ENCODE measurements around the gene HCRTR2.
"Not testable (repeated sequence)": the region's sequence is repeated elsewhere in the genome, so short reads cannot be mapped to it uniquely, and the experiment has no call there.

Gene HCRTR2

DNA sequence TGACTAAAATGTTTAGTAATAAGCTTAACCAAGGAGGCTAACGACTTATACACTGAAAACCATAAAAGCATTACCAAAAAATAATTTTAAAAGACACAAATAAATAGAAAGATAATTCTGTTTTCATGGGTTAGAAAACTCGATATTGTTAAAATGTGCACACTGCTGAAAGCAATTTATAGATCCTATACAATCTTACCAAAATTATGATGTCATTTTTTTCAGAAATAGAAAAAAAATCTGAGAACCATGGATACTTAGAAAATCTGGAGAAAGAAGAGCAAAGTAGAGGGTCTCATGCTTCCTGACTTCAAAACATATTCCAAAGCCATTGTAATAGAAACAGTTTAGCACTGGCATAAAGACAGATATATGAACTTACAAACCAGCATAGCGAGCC is 46.6 kb downstream of the HCRTR2 start:
- DNase-seq (ENCODE audit: low read depth), result no peak

DNA sequence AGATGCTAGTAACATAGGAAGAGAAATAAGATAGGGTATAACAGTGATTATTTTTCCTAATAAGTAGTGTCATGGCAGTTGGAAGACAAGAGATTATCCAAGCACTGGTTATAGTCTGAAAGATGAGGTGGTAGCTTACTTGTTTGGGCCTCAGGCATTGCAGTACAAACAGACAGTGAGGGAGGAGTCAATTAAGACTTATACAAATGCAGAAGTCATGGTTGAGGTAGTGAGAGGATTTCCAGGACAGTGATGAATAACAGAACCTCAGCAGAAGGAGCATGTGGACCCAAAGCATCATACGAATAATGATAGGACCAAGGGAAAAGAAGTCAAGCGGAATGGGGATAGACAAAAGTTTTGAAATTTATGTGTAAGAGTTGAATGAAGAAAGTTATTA is 53.5 kb downstream of the HCRTR2 start:
- no peak for DNase-seq (ENCODE audit: low read depth)

DNA sequence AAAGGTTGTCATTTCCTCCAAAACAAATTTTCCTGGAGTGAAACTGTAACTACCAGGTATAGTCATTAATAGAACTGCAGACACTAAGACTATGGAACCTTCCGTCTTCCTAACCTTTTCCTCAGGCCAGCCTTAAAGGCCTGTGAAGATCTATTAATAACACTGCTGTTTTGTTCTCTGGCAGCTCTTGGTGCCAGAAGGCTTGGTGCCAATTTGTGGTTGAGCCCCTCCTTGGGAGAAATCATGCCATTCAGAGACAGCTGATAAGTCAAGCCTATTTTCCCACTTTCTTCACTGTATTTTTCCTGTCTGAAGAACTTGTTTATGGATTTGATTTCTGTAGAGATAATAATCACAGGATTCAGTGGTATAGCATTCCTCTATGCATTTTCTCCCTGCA is 64.8 kb downstream of the HCRTR2 start:
- no peak for DNase-seq (ENCODE audit: low read depth)

DNA sequence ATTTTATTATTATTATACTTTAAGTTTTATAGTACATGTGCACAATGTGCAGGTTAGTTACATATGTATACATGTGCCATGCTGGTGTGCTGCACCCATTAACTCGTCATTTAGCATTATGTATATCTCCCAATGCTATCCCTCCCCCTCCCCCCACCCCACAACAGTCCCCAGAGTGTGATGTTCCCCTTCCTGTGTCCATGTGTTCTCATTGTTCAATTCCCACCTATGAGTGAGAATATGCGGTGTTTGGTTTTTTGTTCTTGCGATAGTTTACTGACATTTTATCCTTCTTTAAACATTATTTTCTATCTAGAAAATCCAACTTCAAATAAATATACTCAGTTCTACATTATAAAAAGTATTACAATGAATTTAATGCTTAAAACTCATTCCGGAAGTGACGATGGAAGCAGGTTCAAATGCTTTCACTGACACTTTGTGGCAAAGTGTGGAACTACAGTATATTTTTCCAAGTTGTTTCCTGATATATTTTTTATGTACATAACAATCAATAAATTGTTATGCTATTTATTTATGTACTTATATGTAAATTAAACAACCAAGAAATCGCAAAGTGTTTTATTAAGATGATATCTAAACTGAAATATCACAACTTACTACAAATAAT is 66.8 kb downstream of the HCRTR2 start:
- not testable (repeated sequence) for DNase-seq (ENCODE audit: low read depth)

DNA sequence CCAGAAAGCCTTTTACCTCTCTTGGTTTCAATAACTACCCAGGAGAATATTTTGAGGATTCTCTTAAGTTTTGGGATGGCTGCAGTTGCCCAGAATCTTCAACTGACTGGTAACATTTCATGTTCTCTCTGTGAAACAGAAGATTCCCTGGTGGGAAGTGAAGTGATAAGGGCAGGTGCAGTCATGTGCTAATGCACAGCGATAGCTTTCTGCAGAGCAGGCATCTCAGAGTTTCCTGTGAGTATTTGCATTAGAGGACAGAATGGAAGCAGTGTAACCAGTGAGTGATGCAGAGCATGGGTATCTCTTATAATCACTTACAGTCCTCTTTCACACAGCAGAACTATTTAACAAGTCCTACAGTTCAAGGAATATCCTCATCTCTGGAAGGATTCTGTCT is 76.1 kb downstream of the HCRTR2 start:
- no peak for DNase-seq (ENCODE audit: low read depth)

DNA sequence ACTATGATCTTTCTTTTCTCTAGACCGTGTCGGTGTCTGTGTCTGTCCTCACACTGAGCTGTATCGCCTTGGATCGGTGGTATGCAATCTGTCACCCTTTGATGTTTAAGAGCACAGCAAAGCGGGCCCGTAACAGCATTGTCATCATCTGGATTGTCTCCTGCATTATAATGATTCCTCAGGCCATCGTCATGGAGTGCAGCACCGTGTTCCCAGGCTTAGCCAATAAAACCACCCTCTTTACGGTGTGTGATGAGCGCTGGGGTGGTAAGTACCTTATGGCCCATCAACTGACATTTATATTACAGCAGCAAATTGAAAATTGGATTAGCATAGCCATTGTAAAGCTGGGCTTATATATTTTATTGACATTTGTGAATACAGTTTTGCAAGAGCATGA is 80.8 kb downstream of the HCRTR2 start:
- no peak for DNase-seq (ENCODE audit: low read depth)

DNA sequence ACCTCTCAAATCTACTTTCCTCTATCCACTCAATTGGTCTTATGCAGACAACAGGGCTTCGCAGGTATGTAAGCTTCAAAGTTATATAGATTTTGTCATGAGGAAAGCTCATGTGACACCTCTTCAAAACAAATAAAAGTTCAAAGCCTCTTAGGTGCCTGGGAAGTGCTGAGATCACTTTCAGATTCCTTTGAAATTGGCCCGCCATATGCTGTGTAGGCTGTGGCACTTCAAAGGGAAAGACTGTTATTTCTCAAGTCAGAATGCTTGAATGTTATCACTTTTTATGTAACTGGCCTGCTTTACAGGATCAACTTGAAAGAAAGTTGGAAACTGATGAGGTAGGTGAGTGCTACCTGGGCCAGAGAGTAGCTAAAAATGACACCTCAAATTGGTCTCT is 85.9 kb downstream of the HCRTR2 start:
- no peak for DNase-seq (ENCODE audit: low read depth)

DNA sequence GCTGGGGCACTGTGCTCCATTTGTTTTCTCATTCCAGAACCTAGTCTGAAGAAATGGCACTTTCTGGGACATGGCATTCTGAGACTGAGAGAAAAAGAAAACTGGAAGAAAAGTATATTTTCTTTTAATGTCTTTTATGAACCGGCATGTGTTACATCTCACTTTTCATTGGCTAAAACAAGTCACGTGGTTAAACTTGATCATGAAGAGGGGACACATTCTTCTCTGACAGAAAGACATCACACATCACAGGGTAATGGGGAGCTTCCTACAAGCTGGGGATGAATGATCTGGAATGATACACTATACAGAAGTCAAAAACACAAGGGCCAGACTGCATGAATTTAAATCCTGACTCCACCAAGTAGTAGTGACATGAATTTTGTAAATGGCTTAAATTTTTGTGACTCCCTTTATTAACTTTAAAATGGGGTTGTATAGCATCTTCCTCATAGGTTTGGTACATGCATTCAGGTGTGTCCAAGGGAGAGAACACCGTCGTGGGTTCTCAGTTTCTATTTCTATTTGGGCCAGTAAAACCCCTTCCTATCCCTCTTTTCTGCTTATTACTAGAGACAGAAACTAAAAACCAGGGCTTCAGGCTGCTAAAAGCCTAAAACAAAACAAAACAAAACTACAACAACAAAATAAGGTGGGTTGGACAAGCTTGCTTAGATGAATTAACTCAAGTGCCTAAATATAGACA is 91.2 kb downstream of the HCRTR2 start:
- no peak for DNase-seq (ENCODE audit: low read depth)

DNA sequence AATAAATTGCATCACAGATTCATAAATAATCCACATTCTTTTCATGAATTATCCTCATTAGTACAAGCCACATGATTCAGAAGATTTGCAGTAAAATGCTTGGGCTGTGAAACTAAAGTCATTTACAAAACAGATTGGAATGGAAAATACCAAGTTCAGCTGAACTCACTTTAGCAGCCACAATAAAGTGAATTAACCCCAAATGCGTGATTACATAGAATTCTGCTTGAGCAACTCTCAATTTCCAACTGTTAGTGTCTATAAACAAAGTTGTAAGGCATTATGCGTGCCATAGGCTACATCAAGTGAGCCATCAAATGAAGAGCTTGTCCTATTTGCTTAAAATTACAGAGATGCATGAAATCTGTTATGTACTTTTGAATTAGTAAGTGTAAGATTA is 92.6 kb downstream of the HCRTR2 start:
- DNase-seq (ENCODE audit: low read depth), result no peak

DNA sequence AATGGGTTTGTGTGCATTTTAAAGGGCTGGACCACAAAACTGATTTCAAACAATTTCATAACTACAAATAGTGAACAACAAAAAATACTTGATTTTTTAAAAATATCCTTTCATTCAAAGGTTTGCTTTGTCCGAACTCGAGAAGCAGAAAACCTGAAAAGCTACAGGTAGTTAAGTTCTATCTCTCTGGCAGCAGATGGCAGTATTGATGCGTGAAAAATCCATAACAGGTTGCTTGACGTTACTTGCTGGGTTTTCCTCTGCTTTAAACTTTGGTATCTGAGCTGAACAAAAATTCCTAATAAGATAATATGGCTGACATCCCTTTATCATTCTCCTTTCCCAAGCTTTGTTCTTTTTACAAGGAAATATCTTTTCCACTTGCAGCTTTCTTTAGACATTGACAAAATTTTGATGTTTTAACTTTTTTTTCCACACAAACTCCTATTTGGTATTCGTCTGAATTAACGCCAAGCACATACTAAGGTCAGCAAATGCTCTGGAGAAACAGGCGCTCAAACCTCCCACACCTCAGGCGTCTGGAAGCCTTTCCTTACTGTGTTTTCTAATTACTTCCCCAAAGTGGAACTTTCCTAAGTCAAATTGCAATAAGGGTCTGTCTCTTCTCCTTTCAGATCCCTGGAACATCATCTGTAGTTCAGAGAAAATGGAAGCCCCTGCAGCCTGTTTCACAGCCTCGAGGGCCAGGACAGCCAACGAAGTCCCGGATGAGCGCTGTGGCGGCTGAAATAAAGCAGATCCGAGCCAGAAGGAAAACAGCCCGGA is 102.6 kb downstream of the HCRTR2 start:
- no peak for DNase-seq (ENCODE audit: low read depth)

DNA sequence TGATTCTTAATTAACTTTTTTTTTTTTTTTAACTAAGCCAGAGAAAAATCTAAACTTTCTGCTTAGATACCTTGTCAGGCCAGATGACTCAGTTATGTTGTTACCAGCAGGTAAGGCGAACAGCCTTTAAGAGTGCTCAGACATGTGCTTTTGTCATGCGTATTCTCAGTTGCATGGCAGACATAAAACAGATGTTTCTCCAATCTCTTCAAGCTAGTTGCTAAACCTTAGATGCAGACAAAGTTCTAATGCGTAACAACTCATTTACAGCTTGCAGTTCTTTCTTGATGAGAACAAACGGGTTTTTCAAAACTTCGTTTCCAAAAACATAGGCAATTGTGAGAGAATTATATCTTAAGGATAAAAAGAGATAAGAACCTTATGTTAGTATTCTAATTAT is 103.3 kb downstream of the HCRTR2 start:
- DNase-seq (ENCODE audit: low read depth), result no peak

DNA sequence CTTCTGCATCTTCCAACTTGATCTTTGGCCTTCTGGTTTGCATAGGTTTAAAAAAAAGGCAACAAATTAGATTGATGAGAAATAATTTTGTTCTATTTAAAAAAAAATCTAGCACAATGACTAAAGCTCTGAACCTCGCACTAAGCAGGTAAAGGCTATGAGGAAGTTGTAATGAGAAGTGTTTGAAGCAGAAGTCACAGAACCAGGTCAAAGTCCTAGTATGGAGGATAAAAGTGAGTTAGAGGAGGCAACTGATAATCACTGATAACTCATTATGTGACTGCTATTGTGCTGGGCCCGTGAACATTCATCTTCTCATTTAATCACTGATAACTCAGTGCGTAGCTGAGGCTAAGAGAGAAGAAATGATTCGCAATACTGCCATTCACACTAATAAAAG is 106.9 kb downstream of the HCRTR2 start:
- DNase-seq (ENCODE audit: low read depth), result no peak

DNA sequence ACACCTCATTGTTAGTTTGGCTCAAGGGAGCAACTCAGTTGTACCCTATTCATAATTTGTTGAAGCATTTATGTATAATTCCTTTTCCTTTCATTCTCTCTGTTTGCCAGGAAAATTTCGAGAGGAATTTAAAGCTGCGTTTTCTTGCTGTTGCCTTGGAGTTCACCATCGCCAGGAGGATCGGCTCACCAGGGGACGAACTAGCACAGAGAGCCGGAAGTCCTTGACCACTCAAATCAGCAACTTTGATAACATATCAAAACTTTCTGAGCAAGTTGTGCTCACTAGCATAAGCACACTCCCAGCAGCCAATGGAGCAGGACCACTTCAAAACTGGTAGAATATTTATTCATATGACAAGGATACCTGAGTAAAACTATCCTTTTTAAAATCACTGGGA is 107.8 kb downstream of the HCRTR2 start:
- no peak for DNase-seq (ENCODE audit: low read depth)

DNA sequence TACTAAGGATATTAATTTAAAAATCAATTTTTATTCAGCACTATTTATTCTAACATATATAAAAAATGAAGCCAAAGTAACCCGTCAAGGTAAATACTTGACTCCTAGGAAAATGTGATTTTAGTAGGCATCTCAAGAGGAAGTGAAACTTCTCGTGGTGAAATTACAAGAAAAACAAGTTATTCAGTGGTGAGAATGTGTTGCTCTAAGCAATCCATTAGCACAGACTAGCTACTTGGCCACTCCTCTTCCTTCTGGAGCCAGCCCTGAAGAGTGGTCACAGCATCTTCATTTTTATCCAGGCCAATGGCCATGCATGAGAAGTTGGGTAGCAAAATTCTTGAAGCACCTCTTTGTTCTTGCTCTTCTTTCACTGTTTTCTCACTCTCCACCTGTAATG is 112.5 kb downstream of the HCRTR2 start:
- DNase-seq (ENCODE audit: low read depth), result no peak

DNA sequence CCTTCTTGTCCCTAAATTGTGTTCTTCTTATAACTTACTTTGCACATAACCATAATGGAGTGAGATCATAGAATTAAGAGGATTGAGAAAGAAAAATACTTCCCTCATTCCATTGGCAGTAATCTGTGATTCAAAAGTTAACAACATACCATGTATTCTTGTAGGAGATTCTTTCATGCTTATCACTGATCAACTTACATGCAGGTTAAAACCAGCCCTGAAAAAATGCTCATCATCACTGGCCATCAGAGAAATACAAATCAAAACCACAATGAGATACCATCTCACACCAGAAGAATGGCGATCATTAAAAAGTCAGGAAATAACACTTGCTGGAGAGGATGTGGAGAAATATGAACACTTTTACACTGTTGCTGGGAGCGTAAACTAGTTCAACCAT is 116.4 kb downstream of the HCRTR2 start:
- no peak for DNase-seq (ENCODE audit: low read depth)

DNA sequence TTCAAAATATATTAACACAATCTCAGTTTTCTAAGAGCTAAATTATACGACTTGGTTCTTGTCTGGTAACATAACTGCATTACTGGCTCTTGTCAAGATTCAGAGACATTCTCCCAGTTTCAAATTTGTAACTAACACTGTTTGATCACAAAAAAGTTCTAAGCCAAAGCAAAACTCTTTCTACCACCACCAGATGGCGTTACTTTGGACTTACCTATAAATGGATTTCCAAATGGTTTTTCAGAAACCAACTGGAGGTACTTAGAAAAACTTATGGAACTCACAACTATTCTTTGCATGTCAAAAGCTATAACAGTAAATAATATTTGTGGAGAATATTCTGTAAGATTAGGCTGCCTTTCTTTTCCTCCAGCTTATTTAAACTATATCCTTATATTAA is 118.8 kb downstream of the HCRTR2 start:
- DNase-seq (ENCODE audit: low read depth), result no peak

DNA sequence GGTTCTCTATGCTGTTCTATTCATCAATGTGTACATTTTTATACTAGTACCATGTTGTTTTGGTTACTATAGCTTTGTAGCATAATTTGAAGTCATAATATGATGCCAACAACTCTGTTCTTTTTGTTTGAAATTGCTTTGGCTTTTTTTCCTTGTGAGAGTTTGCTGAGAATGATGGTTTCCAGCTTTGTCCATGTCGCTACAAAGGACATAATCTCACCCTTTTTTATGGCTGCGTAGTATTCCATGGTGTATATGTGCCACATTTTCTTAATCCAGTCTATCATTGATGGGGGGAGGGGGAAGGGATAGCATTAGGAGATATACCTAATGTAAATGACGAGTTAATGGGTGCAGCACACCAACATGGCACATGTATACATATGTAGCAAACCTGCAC is 122.9 kb downstream of the HCRTR2 start:
- DNase-seq (ENCODE audit: low read depth), result not testable (repeated sequence)

DNA sequence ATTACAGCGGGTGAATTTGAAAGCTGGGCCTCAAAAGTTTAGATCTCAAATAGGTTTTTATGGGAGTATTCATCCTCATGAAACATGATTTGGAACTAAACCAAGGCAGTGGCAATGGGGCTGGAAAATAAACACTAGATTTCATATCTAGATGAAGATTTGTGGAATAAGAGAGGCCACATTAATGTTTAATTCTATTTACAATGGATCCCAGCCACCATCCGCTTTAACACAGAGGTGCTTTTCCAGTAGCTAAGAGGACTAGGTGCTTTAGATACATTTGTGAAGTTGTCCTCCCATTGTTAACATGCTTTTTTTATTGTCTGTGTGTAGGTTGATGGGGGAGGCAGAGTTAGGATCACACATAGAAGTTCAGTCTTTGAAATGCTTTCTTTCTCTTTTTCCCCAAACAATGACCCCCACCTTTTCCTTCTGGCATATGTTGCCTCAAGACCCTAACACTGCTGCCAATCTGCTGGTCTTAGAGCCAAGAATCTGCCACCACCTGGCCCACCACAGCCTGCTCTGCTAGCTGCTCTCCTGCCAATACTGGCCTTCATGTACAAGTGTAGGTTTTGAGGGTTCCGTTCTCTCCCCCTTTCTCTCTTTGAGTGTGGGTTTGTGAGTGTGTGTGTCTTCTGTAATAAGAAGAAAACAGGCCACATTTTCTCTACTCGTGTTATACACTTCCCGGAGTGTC is 125.1 kb downstream of the HCRTR2 start:
- no peak for DNase-seq (ENCODE audit: low read depth)

DNA sequence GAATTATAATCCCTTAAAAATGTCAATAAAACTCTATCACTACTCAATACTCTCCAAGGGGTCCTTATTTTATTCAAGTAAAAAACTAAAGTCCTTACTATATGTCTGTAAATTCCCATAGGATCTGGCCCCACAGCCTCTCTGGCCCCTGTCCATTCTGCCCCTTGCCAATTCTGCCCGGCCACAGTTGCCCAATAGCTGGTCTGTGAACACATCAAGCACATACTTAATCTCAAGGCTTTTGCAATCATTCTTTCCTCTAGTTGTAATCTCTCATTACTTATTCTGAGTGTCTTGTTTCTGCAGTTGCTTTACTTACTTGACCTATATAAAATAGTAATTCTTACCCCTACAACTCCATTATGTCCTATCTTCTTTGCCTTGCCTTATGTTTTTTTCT is 130.4 kb downstream of the HCRTR2 start:
- DNase-seq (ENCODE audit: low read depth), result no peak

DNA sequence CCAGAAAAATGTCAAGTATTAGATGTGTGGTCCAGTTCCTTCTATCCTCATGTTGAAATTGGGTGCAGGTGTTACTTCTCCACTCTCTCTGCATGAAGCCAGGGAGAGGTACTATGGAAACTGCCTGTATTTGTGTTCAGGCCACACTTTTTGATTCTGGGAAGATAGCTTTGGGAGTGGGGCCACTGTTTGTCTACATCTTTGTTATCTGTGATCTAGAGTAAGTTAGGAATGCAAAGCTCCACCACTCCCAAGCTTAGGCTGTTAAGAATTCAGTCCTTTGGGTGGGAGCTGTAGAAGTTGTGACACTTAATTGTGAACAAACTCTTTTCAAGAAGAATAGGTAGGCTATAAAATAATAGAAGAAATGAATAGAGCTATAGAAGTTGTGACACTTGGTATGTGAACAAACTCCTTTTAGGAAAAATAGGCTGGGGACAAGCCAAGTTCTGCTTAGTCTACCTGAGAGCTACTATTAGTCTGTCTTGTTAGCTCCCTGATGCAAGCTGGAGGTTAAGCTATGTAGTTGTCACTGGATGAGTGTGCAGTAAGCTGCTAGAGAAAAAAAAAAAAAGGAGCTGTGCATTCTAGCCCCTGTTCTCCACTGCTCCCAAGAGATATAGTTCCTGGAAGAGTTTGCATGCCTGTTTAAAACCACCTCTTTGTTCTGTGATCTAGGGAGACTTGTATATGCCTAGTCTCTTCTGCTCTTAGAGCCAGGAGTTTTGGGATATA is 145.8 kb downstream of the HCRTR2 start:
- no peak for DNase-seq (ENCODE audit: low read depth)

DNA sequence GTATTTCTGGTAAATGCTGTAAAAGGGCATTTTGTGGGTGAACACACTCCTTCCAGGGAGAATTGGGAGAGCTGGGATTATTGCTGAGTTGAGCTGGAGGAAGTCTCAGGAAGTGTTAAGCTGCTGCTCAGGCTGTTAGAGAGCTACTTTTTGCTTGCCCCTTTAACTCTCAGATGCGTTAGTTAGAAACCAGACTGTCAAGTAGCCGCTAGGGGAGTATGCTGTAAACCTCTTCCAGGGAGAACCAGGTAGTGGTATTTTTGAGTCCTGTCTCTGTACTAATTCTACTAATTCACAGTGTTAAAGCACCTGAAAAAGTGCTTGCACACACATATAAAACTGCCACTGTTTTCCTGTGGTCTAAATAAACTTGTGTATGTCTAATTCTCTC is 146.4 kb downstream of the HCRTR2 start:
- no peak for DNase-seq (ENCODE audit: low read depth)

DNA sequence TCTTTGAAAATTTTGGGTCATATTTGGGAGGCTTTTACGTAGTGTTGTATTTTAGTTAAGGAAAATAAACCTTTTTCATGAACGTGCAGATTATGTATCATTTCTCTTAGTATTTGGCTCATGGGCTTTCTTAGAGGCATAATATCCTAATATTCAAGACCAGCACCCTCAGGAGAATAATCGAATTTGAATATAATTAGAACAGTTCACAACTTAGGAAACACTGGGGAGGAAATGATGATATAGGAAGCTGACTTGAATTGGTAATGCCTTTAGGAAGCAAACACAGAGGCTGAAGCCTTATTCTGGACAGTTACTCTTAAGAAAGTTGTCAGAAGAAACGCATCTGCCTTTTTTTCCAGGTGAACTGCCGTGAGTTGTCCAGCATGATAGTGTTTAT is 152.9 kb downstream of the HCRTR2 start, which contains the start of gene GFRAL:
GFRAL (plus strand) TSS at position 301 of the 400 bp plus-strand sequence; CDS start at position 387, 86 bp downstream.
- DNase-seq (ENCODE audit: low read depth), result no peak
